ENCODE results near the gene RHCG. TPM values are rescaled to one million over a fixed set of nuclear protein-coding genes. Genes with fewer than 3 reads are reported as not detected.

The RHCG gene
- total RNA-seq, 1 donor, result not detected

DNA sequence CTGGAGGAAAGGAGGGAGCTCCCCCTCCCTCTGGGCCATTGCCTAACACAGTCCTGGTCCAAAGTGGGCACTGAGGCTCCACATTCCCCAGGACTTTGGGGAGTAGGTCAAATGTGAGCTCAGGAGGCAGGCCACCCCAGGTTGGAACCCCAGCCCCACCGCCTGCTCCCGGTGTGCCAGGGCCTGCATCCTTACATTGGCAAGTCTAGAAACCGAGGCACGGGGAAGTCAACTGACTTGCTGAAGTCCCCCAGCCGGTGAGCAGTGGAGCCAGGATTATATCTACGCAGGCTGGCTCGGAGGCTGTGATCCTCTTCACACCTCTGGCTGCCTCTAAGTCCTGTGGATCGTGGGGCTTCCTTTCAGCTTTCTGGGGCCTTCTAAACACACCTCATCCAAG is 48.7 kb downstream of the RHCG start:
- Histone ChIP-seq H4K20me1 (ENCODE audit: insufficient read depth, low read length) (peaks cover 2% of the 10 kb centered on the region), H3K4me3 (ENCODE audit: insufficient read depth, low read length) (no peak overlapping the region), H3K27ac (ENCODE audit: low read depth, low read length) (no peak overlapping the region), H3K79me2 (ENCODE audit: insufficient read depth, low read length) (no peaks in the 10 kb centered on the region), H3K4me1 (ENCODE audit: insufficient read depth, low read length) (no peaks in the 10 kb centered on the region), H3K27me3 (ENCODE audit: insufficient read depth, low read length) (peaks cover 80% of the 10 kb centered on the region), H3K9me3 (ENCODE audit: low read depth, low read length) (no peaks in the 10 kb centered on the region), H3K4me2 (ENCODE audit: insufficient read depth, low read length) (no peak overlapping the region), H3K36me3 (ENCODE audit: insufficient read depth, low read length) (no peaks in the 10 kb centered on the region), H2AFZ (ENCODE audit: low read length) (no peak overlapping the region)
- TF ChIP-seq, protein P1, sequence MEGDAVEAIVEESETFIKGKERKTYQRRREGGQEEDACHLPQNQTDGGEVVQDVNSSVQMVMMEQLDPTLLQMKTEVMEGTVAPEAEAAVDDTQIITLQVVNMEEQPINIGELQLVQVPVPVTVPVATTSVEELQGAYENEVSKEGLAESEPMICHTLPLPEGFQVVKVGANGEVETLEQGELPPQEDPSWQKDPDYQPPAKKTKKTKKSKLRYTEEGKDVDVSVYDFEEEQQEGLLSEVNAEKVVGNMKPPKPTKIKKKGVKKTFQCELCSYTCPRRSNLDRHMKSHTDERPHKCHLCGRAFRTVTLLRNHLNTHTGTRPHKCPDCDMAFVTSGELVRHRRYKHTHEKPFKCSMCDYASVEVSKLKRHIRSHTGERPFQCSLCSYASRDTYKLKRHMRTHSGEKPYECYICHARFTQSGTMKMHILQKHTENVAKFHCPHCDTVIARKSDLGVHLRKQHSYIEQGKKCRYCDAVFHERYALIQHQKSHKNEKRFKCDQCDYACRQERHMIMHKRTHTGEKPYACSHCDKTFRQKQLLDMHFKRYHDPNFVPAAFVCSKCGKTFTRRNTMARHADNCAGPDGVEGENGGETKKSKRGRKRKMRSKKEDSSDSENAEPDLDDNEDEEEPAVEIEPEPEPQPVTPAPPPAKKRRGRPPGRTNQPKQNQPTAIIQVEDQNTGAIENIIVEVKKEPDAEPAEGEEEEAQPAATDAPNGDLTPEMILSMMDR (IDR thresholded peaks at IDR 0.05; ENCODE audit: extremely low read depth, low read depth, low read length), result no peak
- no peak for DNase-seq (ENCODE audit: insufficient read length, low spot score, missing footprints)

DNA sequence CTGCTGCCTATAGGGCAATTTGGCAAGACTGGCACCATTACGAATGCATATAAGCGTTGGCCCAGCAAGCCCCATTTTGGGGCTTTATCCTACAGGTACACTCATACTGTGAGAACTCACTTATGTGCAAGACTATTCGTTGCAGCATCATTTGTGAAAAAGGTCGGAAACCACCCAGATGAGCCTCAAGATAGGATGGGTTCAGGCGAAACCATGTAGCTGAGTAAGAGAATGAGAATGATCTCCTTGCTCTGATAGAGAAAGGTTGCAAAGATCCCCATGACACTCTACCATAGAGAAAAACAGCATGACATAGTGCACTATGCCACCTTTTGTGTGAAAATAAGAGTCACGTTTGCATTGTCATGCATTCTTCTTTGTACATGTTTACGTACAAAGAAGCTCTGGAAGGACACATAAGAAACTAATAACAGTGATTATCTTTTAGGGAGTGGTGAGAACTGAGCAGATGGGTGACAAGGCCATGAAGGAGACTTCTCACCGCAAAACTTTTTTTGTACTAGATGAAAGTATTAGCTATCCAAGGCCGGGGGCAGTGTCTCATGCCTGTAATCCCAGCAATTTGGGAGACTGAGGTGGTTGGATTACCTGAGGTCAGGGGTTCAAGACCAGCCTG is 50.0 kb downstream of the RHCG start:
- Histone ChIP-seq H3K4me1 (ENCODE audit: insufficient read depth, low read length) (no peaks in the 10 kb centered on the region), H3K36me3 (ENCODE audit: insufficient read depth, low read length) (no peaks in the 10 kb centered on the region), H3K4me2 (ENCODE audit: insufficient read depth, low read length) (no peak overlapping the region), H3K9me3 (ENCODE audit: low read depth, low read length) (no peaks in the 10 kb centered on the region), H3K4me3 (ENCODE audit: insufficient read depth, low read length) (no peak overlapping the region), H4K20me1 (ENCODE audit: insufficient read depth, low read length) (peaks cover 2% of the 10 kb centered on the region), H3K27ac (ENCODE audit: low read depth, low read length) (no peak overlapping the region), H3K27me3 (ENCODE audit: insufficient read depth, low read length) (peaks cover 76% of the 10 kb centered on the region), H2AFZ (ENCODE audit: low read length) (no peak overlapping the region), H3K79me2 (ENCODE audit: insufficient read depth, low read length) (no peaks in the 10 kb centered on the region)
- DNase-seq (ENCODE audit: insufficient read length, low spot score, missing footprints), result no peak
- TF ChIP-seq, protein P1 (IDR thresholded peaks at IDR 0.05; ENCODE audit: extremely low read depth, low read depth, low read length), result no peak

DNA sequence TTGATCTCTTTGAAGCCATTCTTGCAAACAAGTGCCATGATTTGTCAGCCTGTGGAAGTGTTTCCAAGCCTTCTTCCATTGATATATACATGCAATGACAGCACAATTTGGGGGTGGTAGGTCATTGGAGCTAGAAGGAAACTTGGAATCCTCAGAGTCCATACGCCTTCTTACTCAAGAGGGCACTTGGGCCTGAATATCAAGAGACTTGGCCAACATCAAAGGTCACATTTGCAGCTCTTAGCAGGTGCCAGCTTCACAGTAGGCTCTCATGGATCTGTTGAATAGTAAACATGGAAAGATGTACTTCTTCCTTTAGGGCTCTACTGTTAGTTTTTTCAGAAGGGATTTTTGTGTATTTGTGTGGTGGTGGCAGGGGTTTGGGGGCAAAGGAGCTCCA is 50.9 kb downstream of the RHCG start:
- Histone ChIP-seq H3K4me1 (ENCODE audit: insufficient read depth, low read length) (no peaks in the 10 kb centered on the region), H3K4me3 (ENCODE audit: insufficient read depth, low read length) (no peak overlapping the region), H3K9me3 (ENCODE audit: low read depth, low read length) (no peaks in the 10 kb centered on the region), H3K27ac (ENCODE audit: low read depth, low read length) (no peak overlapping the region), H2AFZ (ENCODE audit: low read length) (no peak overlapping the region), H3K36me3 (ENCODE audit: insufficient read depth, low read length) (no peaks in the 10 kb centered on the region), H3K79me2 (ENCODE audit: insufficient read depth, low read length) (no peaks in the 10 kb centered on the region), H3K27me3 (ENCODE audit: insufficient read depth, low read length) (peaks cover 68% of the 10 kb centered on the region), H4K20me1 (ENCODE audit: insufficient read depth, low read length) (peaks cover 2% of the 10 kb centered on the region), H3K4me2 (ENCODE audit: insufficient read depth, low read length) (no peak overlapping the region)
- no peak for DNase-seq (ENCODE audit: insufficient read length, low spot score, missing footprints)
- TF ChIP-seq, protein P1 (IDR thresholded peaks at IDR 0.05; ENCODE audit: extremely low read depth, low read depth, low read length), result no peak

DNA sequence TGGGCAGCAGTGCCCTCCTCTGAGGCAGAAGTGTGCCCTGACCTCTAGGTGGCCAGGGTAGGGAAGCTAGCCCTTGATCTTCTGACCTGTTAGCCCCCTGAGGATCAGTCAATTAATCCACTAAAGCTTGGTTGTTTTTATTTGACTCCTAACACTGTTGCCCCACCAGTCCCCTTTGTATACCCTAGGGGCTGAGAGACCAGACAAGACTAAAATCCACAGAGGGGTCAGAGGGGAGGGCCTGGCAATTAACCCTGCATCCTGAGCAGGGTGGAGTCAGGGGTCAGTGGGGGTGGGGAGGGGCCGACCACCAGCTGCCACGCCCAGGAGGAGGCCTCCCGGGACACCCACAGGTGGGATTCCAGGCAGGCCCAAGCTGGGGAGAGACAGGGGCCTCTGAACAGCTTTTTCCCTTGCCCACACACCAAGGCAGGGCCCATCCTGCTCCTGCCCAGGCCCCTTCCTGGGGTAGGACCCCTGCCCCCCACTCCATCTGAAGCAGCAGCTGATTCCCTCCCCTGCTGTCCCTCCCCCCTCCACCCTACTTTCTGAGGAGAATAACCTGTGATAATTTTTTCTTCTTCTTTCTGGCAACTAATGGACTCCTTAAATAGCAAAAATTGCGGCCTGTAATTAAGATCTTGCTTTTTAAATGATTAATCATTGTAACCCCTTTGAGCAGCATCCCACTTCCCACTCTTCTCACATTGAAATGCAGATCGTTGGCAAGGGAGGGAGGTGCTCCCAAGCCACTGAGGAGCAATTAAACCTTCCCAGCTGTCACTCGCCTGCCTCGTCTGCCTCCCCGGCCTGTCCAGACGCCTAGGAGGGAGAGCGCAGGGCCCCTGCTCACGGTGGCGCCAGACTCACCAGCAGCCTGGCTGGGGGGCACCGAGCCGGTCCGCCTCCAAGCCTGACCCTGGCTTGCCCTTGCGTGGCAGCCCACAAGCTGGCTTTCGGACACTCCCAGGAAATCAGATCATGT is 51.9 kb downstream of the RHCG start:
- no peak overlapping the region for H2AFZ ChIP-seq (ENCODE audit: low read length)
- peaks cover 68% of the 10 kb centered on the region for H3K27me3 ChIP-seq (ENCODE audit: insufficient read depth, low read length)
- H3K27ac ChIP-seq (ENCODE audit: low read depth, low read length), result no peak overlapping the region
- H3K36me3 ChIP-seq (ENCODE audit: insufficient read depth, low read length), result no peaks in the 10 kb centered on the region
- H3K79me2 ChIP-seq (ENCODE audit: insufficient read depth, low read length), result no peaks in the 10 kb centered on the region
- TF ChIP-seq, protein P1 (IDR thresholded peaks at IDR 0.05; ENCODE audit: extremely low read depth, low read depth, low read length), result no peak
- no peak overlapping the region for H3K4me2 ChIP-seq (ENCODE audit: insufficient read depth, low read length)
- no peak for DNase-seq (ENCODE audit: insufficient read length, low spot score, missing footprints)
- no peak overlapping the region for H3K4me3 ChIP-seq (ENCODE audit: insufficient read depth, low read length)
- H3K9me3 ChIP-seq (ENCODE audit: low read depth, low read length), result no peaks in the 10 kb centered on the region
- no peaks in the 10 kb centered on the region for H3K4me1 ChIP-seq (ENCODE audit: insufficient read depth, low read length)
- H4K20me1 ChIP-seq (ENCODE audit: insufficient read depth, low read length), result peaks cover 2% of the 10 kb centered on the region

Measured in osteoblast (primary cell).